GM21360 (cell line): ENCODE results near the gene ITGB3.
A peak's percentile ranks its signal among the peaks of the same experiment; 100 is the strongest.
"Not testable (repeated sequence)": the region's sequence is repeated elsewhere in the genome, so short reads cannot be mapped to it uniquely, and the experiment has no call there.

Source experiments
- ATAC-seq: cut with Tn5 transposase; IDR thresholded peaks from one replicate; pipeline ENCODE4 v1.9.1; 2021; ENCODE audit warnings: mild to moderate bottlenecking, moderate library complexity; ENCODE audit not compliant: unreplicated experiment

The ITGB3 gene

GRCh38 chr17:47253541-47254402 is at the start of gene ITGB3:
Gene ITGB3, plus strand, starts transcription at chr17:47253827. Its CDS starts 35 bp downstream, at chr17:47253862.
- peak; percentile 74 for ATAC-seq

- ATAC-seq = no peak
These were observed 49.5 kb upstream of the ITGB3 start for GRCh38 chr17:47203984-47204721.

DNA sequence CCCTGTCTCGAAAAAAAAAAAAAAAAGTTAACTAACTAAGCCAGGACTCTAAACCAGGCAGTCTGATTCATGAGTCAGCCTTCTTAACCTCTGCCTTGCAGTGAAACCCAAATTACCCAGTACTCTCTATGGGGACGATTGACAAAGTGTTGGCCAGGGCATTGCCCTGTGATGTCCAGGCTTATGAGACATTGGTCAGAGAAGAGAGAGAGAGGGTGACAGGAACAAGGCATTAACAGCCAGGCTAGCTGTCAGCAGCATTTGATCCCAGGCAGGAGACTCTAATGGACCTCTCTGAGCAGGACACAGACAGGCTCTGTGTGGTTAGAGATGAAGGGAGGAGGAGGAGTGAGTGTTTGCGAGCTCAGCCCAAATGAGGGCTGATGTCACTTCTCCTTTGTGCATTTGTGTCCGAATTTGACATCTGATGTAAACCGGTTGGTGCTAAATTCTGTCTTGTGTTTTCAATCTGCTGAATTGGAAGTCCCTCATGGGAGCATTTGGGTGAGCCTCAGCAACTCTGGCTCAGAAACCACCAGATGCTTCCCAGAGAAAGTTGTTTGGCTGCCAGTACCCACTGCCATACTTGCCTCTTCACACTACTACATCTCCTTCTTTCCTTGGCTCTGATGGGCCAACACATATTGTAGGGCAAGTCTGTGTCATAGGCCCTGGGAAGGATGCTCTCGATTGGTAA is 48.8 kb upstream of the ITGB3 start:
- ATAC-seq = no peak

DNA sequence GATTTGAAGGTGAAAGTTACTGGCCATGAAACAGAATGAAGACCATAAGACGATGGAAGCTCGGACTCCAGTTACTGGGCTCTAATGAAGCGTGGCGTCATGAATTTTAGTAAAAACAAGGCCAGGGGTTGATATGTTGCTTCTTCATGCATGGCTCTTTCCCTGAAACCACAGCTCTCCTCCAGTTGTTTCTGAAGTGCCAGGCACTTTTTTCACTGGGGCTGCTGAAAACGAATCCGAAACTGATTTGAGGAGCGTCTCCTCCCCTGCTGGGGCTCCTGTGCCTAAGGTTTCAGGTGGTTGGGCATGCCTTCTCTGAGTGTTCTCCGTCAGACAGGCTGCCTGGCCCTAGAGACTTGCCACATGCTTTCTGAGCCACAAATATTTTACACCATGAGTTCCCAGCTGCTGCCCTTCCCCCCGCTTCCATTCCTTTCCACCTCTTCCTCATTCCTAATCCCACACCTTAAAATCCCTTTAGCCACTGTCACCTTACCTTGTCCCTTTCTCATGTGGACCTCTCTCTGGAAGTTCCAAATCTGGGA is 48.1 kb upstream of the ITGB3 start:
- ATAC-seq = no peak

DNA sequence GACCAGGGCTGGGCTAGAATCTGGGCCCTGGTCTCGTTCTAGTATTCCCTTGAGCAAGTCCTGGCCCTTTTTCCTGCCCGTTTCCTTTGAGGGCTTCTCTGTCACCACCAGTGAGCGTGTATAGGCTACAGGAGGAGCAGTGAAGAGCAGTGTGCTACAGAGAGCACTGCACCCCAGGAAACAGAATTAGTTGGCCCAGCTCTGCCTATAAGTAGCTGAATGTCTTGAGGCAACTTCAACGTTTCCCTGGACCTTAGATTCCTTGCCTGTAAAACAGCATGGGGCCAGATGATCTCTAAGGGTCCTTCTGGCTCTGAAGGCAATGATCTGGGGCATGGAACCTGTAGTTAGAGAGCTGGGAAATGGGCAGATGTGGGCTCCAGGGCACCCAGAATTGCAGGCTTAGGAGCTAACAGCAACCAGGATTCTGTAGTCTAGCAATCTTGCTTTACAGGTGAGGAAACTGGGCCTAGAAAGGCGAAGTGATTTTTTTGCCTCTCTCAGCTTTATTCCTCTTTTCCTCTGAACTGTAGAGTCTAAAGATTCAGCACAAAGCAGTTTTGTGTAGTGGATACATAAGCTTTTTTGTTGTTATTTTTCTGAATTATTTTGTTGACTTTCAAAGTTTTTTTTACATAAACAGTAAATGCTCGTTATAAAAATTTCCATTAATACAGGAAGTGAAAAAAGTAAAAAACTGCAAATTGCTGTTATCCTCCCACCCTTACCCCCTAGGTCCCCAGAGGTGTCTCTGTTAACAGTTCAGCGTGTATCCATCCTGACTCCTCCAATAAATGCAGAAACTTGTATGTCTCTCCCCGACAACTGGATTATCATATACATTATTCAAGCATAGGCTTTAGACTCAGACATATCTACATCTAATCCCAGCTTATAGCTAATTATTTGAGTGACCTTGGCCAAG is 46.2 kb upstream of the ITGB3 start:
- no peak for ATAC-seq

GRCh38 chr17:47208744-47209488 is 44.7 kb upstream of the ITGB3 start, which contains the start of gene MYL4:
Gene MYL4, plus strand, starts transcription at chr17:47209348. Its CDS starts 75 bp downstream, at chr17:47209423.
- no peak for ATAC-seq

DNA sequence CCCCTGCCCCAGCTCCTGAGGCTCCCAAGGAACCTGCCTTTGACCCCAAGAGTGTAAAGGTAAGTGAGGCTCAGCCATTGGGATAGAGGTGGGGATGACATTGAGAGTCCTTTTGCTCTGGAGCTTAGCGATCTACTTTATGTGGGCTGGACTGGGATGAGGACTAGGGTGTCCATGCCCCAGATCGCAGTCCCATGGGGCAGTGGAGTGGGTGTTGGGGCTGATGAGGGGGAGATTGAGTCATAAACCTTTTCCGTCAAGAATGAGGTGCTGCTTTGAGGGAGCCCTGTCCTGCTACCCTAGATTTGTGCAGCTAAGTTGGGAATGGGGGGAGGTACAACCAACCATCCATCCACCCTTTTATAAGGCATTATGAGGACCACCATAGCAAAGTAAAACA is 44.1 kb upstream of the ITGB3 start:
- ATAC-seq = no peak

DNA sequence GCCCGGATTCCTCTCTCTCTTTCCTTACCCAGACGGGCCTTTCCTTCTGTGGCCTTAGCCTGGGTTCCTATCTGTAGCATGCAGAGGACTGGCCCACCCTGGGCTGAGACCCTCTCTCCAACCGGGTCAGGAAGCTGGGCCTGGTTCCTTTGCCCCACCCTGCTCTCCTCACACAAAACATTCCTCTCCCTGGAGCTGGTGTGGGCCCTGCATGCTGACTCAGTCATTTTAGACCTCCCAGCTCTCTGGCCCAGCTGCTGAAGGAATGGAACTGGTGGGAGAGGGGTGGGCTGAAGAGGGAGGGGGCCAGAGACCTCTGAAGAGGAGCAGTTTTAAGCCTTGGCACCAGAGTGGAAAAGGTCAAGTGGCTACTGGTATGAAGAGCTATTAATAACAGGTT is 43.5 kb upstream of the ITGB3 start:
- no peak for ATAC-seq

DNA sequence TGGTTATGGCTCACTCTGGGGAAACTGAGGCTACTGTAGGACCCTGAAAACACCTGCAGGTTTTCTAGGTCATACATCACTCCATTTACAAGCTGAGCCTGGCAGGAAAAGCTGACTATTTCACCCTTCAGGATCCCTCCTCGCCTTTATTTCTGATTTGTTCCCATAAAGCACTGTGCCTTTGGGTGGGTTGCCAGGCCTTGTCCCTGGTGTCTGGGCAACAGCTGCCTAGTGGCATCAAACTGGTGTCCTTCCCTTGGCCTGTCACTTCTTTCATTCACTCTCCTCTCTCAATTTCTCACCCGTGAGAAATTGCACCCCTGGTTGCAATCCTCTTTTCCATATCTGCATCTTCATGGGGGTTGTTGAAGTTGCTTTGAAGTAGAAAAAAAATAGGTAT is 42.8 kb upstream of the ITGB3 start:
- ATAC-seq = no peak

- no peak for ATAC-seq
These were observed 41.2 kb upstream of the ITGB3 start for GRCh38 chr17:47212458-47212857.

DNA sequence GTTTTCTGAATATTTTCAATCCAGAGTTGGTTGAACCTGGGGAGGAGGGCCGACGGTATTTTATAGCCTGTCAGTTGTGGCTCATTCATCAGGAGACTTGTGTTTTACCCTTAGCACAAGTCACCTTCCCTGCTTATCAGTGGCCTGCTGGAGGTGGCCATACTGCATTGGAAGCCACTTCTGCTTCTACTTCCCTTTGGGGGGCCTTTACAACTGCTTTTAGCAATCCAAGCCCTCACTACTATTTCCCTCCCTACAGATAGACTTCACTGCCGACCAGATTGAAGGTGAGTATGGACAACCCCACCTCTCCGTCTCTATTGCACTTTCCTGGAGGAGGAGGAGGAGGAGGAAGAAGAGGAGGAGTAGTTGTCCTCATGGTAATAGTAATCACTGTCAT is 40.1 kb upstream of the ITGB3 start:
- ATAC-seq = no peak

GRCh38 chr17:47214931-47215330 is 38.7 kb upstream of the ITGB3 start:
- no peak for ATAC-seq

- not testable (repeated sequence) for ATAC-seq
These were observed 36.8 kb upstream of the ITGB3 start for GRCh38 chr17:47216821-47217220.

DNA sequence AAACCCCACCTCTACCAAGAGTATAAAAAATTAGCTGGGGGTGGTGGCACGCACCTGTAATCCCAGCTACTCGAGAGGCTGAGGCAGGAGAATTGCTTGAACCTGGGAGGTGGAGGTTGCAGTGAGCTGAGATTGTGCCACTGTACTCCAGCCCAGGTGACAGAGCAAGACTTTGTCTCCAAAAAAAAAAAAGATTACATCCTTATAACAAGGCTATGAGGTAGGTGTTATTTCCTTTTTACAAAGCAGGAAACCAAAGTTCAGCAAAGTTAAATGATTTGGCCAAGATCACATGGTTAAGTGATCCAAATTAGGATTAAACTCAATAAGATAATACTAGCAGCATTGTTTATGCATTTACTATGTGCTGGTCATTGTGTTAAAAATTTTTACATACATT is 36.3 kb upstream of the ITGB3 start:
- not testable (repeated sequence) for ATAC-seq

GRCh38 chr17:47218896-47219430 is 34.7 kb upstream of the ITGB3 start:
- no peak for ATAC-seq

GRCh38 chr17:47219621-47220475 is 33.8 kb upstream of the ITGB3 start:
- ATAC-seq = no peak

DNA sequence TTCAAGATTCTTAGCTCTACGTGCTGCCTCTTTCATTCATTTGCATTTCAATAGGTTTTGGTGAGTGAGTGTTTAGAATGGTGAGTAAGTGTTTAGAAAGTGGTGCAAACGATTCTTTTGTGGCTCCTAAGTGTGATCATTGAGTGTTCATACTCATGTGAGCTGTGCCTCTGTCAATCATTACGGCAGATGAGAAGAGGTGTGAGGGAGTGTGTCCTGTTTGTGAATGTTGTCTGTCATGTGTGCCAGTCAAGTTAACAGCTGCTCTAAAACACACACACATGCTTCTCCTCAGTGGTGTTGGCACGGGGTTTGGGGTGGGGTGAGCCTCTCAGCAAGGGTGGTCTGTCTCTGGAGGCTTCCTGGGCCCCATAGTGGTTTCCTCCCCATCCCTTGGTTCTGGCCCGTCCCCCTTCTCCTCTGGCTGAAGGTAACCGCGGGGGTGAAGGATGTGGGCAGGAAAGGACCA is 33.1 kb upstream of the ITGB3 start:
- no peak for ATAC-seq

GRCh38 chr17:47221154-47221553 is 32.5 kb upstream of the ITGB3 start:
- no peak for ATAC-seq
